ENCODE measurements around the gene LRRC9.

Gene LRRC9

GRCh38 chr14:60090864-60091519 lies 171.0 kb downstream of the LRRC9 start:
- Histone ChIP-seq H3F3A (ENCODE audit: insufficient read depth) (peaks cover 7% of the 10 kb centered on the region; the same call in 1 of the 2 replicates), H3K36me3 (ENCODE audit: low read length) (no peaks in the 10 kb centered on the region), H4K20me1 (ENCODE audit: low read depth, low read length) (no peaks in the 10 kb centered on the region), H3K27ac (ENCODE audit: low read depth, low read length) (peak overlapping the region; percentile 88), H3K4me2 (ENCODE audit: low read depth, low read length, poor library complexity, severe bottlenecking) (peak overlapping the region; percentile 99), H3K9ac (ENCODE audit: low read length) (peak overlapping the region; percentile 96), H3K79me2 (ENCODE audit: insufficient read depth, low read length) (peaks cover 39% of the 10 kb centered on the region), H3K27me3 (ENCODE audit: low read length) (no peaks in the 10 kb centered on the region), H3K4me3 (ENCODE audit: insufficient read depth, low read length, poor library complexity, severe bottlenecking) (peak overlapping the region; percentile 97), H3K9me2 (replicated peaks; ENCODE audit: insufficient read depth, low read length) (no peaks in the 10 kb centered on the region), H2AFZ (ENCODE audit: low read depth, low read length, severe bottlenecking) (peak overlapping the region; percentile 74), H3K9me3 (ENCODE audit: insufficient read depth, low read length) (no peaks in the 10 kb centered on the region)
- TF ChIP-seq EZH2phosphoT487 (conservative IDR thresholded peaks at IDR 0.05; ENCODE audit: low read length), result no peak
- no peak for TF ChIP-seq CTCF (IDR thresholded peaks at IDR 0.05; ENCODE audit: insufficient read depth, low read length, poor library complexity, severe bottlenecking)

GRCh38 chr14:60091550-60092525 lies 171.9 kb downstream of the LRRC9 start, which contains the start of gene PCNX4:
PCNX4 (plus strand) TSS chr14:60091923; CDS start chr14:60107639, 15,716 bp downstream.
- H3K36me3 ChIP-seq (ENCODE audit: low read length), result no peaks in the 10 kb centered on the region
- H3F3A ChIP-seq (ENCODE audit: insufficient read depth), result peaks cover 7% of the 10 kb centered on the region; the same call in 1 of the 2 replicates
- no peak for TF ChIP-seq CTCF (IDR thresholded peaks at IDR 0.05; ENCODE audit: insufficient read depth, low read length, poor library complexity, severe bottlenecking)
- TF ChIP-seq EZH2phosphoT487 (conservative IDR thresholded peaks at IDR 0.05; ENCODE audit: low read length), result no peak
- no peaks in the 10 kb centered on the region for H3K9me3 ChIP-seq (ENCODE audit: insufficient read depth, low read length)
- no peaks in the 10 kb centered on the region for H3K27me3 ChIP-seq (ENCODE audit: low read length)
- no peaks in the 10 kb centered on the region for H4K20me1 ChIP-seq (ENCODE audit: low read depth, low read length)
- H3K27ac ChIP-seq (ENCODE audit: low read depth, low read length), result peak within 1 kb of the TSS; percentile 88
- peak within 1 kb of the TSS; percentile 97 for H3K4me3 ChIP-seq (ENCODE audit: insufficient read depth, low read length, poor library complexity, severe bottlenecking)
- H2AFZ ChIP-seq (ENCODE audit: low read depth, low read length, severe bottlenecking), result peak within 1 kb of the TSS; percentile 95
- H3K4me2 ChIP-seq (ENCODE audit: low read depth, low read length, poor library complexity, severe bottlenecking), result peak within 1 kb of the TSS; percentile 99
- no peaks in the 10 kb centered on the region for H3K9me2 ChIP-seq (replicated peaks; ENCODE audit: insufficient read depth, low read length)
- H3K9ac ChIP-seq (ENCODE audit: low read length), result peak within 1 kb of the TSS; percentile 96
- H3K79me2 ChIP-seq (ENCODE audit: insufficient read depth, low read length), result peaks cover 48% of the 10 kb centered on the region

- TF ChIP-seq EZH2phosphoT487 (conservative IDR thresholded peaks at IDR 0.05; ENCODE audit: low read length), result no peak
- no peak for TF ChIP-seq CTCF (IDR thresholded peaks at IDR 0.05; ENCODE audit: insufficient read depth, low read length, poor library complexity, severe bottlenecking)
- Histone ChIP-seq H4K20me1 (ENCODE audit: low read depth, low read length) (no peaks in the 10 kb centered on the region), H3K36me3 (ENCODE audit: low read length) (no peaks in the 10 kb centered on the region), H3K4me2 (ENCODE audit: low read depth, low read length, poor library complexity, severe bottlenecking) (peak overlapping the region; percentile 99), H3K9ac (ENCODE audit: low read length) (peak overlapping the region; percentile 96), H3K79me2 (ENCODE audit: insufficient read depth, low read length) (peaks cover 54% of the 10 kb centered on the region), H3K9me2 (replicated peaks; ENCODE audit: insufficient read depth, low read length) (no peaks in the 10 kb centered on the region), H3K4me3 (ENCODE audit: insufficient read depth, low read length, poor library complexity, severe bottlenecking) (peak overlapping the region; percentile 97), H3F3A (ENCODE audit: insufficient read depth) (peaks cover 7% of the 10 kb centered on the region; the same call in 1 of the 2 replicates), H3K9me3 (ENCODE audit: insufficient read depth, low read length) (no peaks in the 10 kb centered on the region), H2AFZ (ENCODE audit: low read depth, low read length, severe bottlenecking) (peak overlapping the region; percentile 95), H3K27me3 (ENCODE audit: low read length) (no peaks in the 10 kb centered on the region), H3K27ac (ENCODE audit: low read depth, low read length) (peak overlapping the region; percentile 88)
Observed at GRCh38 chr14:60092526-60092920, 172.6 kb downstream of the LRRC9 start.

All from SU-DHL-6 (cell line).